22Rv1 (cell line): Measurements from ENCODE around the gene WDFY4.

ENCODE experiments used
- H3K27ac ChIP-seq: fragments of 450-650 bp; 2 replicates; pipeline ENCODE4 v1.5.1; 2017
- CTCF ChIP-seq: fragments of 450-650 bp; IDR thresholded peaks from 2 replicates; pipeline ENCODE4 v1.5.1; 2017; ENCODE audit warnings: mild to moderate bottlenecking
- ZFX ChIP-seq: fragments of 450-650 bp; IDR thresholded peaks from 2 replicates; pipeline ENCODE4 v1.6.1; 2017; ENCODE audit warnings: antibody characterized with exemption, borderline replicate concordance

Gene WDFY4

GRCh38 chr10:48736596-48736995 lies 51.9 kb downstream of the WDFY4 start:
- H3K27ac ChIP-seq: no peak overlapping the region
- no peak for TF ChIP-seq ZFX

GRCh38 chr10:48737886-48738285 lies 53.2 kb downstream of the WDFY4 start:
- H3K27ac ChIP-seq: no peak overlapping the region
- TF ChIP-seq CTCF (no peak), ZFX (no peak)

- TF ChIP-seq CTCF (no peak), ZFX (no peak)
- H3K27ac ChIP-seq: no peak overlapping the region
Observed at GRCh38 chr10:48739170-48739569, 54.5 kb downstream of the WDFY4 start.

- TF ChIP-seq ZFX: no peak
- no peak for TF ChIP-seq CTCF
- H3K27ac ChIP-seq: no peak overlapping the region
Observed at GRCh38 chr10:48740015-48740707, 55.5 kb downstream of the WDFY4 start.

- no peak overlapping the region for H3K27ac ChIP-seq
Observed at GRCh38 chr10:48740988-48741387, 56.3 kb downstream of the WDFY4 start.

GRCh38 chr10:48742891-48743860 lies 58.5 kb downstream of the WDFY4 start:
- TF ChIP-seq ZFX (no peak), CTCF (no peak)
- H3K27ac ChIP-seq: no peak overlapping the region

More at GRCh38 chr10:48740988-48741387, 56.3 kb downstream of the WDFY4 start:
- no peak for TF ChIP-seq ZFX
- no peak for TF ChIP-seq CTCF

- TF ChIP-seq CTCF (no peak), ZFX (no peak)
- H3K27ac ChIP-seq: no peak overlapping the region
Observed at GRCh38 chr10:48744587-48744986, 59.9 kb downstream of the WDFY4 start.
